GM10266 (cell line): ENCODE measurements around the gene HLCS.

Source experiments
- DNase-seq: peaks from one replicate; pipeline ENCODE4 v3.0.0; 2012; ENCODE audit errors: extremely low spot score
- CTCF ChIP-seq: IDR thresholded peaks from 2 replicates; pipeline ENCODE4 v1.5.1; 2012; ENCODE audit warnings: mild to moderate bottlenecking, low read depth; ENCODE audit not compliant: control insufficient read depth, insufficient read depth; ENCODE audit errors: missing control alignments

The HLCS gene

GRCh38 chr21:36780861-36781260 lies 185.6 kb downstream of the HLCS start:
- no peak for TF ChIP-seq CTCF
- no peak for DNase-seq

GRCh38 chr21:36776981-36777617 lies 189.4 kb downstream of the HLCS start:
- no peak for TF ChIP-seq CTCF

GRCh38 chr21:36773995-36774394 lies 192.5 kb downstream of the HLCS start:
- no peak for DNase-seq
- no peak for TF ChIP-seq CTCF

More at GRCh38 chr21:36776981-36777617, 189.4 kb downstream of the HLCS start:
- no peak for DNase-seq

GRCh38 chr21:36773117-36773516 lies 193.4 kb downstream of the HLCS start:
- TF ChIP-seq CTCF, result no peak
- DNase-seq, result no peak

GRCh38 chr21:36769051-36769839 lies 197.2 kb downstream of the HLCS start:
- TF ChIP-seq CTCF, result no peak
- no peak for DNase-seq

- no peak for DNase-seq
- no peak for TF ChIP-seq CTCF
These were observed 198.0 kb downstream of the HLCS start for GRCh38 chr21:36768496-36768895.

GRCh38 chr21:36767096-36767495 lies 199.4 kb downstream of the HLCS start:
- no peak for DNase-seq
- TF ChIP-seq CTCF, result no peak
